GM12891 (cell line): Measurements from ENCODE around the gene RAD21L1.

Source experiments
- PAX5 ChIP-seq: IDR thresholded peaks from 2 replicates; pipeline ENCODE4 v1.6.1; 2011; ENCODE audit warnings: low read length, moderate library complexity, mild to moderate bottlenecking; ENCODE audit not compliant: insufficient read depth, severe bottlenecking
- POLR2A ChIP-seq: IDR thresholded peaks from 2 replicates; pipeline ENCODE4 v1.6.1; 2011; ENCODE audit warnings: low read depth, low read length, control low read depth
- POLR2AphosphoS5 ChIP-seq: IDR thresholded peaks from 2 replicates; pipeline ENCODE4 v1.6.1; 2011; ENCODE audit warnings: low read depth, low read length, control low read depth
- TAF1 ChIP-seq: IDR thresholded peaks from 2 replicates; pipeline ENCODE4 v1.6.1; 2011; ENCODE audit warnings: low read depth, low read length, control low read depth

DNA sequence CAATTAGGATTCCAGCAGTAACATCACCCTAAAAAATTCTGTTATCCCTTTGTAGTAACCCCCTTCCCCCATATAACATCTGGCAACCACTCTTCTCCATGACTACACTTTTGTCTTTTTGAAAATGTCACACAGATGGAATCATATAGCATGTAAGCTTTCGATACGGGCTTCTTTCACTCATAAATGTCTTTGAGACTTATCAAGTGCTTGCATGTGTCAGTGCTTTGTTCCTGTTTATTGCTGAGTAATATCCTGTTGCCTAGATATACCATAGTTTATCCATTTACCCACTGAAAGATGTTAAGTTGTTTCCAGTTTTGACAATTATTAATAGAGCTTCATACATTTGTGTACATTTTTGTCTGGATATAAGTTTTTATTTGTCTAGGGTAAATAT, 29.8 kb downstream of the RAD21L1 start:
- TF ChIP-seq POLR2AphosphoS5 (no peak), TAF1 (no peak), POLR2A (no peak), PAX5 (no peak)
